NCI-H1930 (cell line): ENCODE measurements around the gene ZNF189.
A peak's percentile ranks its signal among the peaks of the same experiment; 100 is the strongest.

ENCODE experiments used
- DNase-seq, 2 experiments: peaks; one replicate each; lab custom pipeline; 2025; lab: John Stamatoyannopoulos, UW

The ZNF189 gene

DNA sequence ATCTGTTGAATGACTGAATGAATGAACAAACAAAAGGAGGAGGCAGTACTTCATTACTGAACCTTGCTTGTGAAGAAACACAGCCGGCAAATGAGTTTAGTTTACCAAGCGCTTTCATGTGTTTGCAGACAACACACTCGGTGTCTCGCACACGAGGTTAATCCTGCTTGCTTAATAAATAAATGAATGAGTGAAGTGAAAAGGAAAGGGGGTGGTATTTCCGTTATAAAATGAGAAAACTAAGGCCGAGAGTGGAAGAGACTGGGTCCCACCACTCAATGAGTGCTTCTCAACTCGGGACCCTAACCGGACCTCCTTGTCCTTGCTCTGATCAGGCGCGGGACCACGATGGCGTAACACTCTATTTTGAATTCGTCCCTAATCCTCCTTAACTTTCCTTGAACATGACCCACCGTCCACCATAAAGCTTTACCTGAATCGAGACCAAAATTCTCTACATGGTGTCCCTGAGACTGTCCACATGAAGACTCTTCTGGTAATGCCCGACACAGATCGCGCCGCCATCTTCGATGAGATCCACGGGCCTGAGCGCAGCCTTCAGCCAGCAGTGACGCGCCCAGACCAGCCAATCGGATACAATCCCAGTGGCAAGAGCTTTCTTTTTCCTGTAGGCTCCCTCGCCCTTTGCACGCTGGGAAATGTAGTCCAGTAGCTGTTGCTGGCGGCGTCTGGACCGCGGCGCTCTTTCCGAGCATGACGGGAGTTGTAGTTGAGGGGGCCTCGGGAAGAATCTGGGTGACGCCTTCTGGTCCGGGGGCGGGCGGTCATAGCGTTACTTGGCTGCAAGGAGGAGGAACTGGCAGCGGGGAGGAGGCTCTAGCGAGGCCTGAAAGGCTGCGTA, at the start of gene ZNF189, which contains the start of gene MRPL50:
TSS of gene ZNF189 (plus strand) at position 784 of the 862 bp plus-strand sequence. CDS start 306 bp downstream, outside the sequence.
TSS of gene MRPL50 (minus strand) at position 551 of the 862 bp plus-strand sequence. CDS start at position 525, 26 bp downstream.
- DNase-seq = peak; percentile 93

DNA sequence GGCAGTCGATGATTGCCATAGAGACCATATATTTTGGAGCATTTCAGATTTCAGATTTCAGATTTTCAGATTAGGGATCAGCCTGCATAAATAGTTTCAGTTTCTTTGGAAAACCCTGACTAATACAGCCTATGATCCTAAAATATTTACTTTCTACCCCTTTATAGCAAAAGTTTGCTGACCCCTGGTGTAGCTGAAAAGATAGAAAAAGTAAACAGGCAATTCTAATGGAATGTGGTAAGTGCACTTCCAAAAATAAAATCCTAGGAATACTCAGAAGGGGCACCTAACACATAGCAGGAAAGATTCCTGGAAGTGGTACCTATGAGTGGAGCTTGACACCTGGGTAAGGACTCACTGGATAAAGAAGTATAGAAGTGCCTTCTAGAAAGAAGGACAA, 48.4 kb upstream of the ZNF189 start:
- no peak for DNase-seq

DNA sequence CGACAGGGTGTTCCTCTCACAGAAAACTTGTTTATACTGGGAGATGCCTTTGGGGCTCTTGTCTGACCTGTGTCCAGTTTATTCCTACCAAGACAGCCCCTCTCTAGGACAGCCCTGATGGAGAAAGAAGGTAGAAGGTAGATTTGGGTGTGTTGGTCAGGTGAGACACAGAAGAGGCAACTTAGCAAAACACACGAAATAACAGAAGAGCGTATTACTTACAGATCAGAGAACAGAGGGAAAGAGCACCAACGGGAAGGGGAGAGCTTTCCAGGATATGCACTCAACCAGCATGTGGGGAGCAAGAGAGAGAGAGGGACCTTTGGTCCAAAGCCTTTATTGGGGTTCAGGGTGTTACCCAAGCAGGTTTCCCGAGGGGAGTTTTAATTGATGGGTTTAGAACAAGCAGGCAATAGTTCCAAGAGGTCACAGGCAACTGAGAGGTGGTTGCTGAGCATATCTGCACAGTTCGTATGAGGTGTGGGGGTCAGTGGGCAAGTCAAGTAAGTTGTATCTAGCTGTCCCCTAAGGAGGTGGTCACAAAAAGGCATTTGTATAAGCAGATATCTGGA, 45.7 kb upstream of the ZNF189 start:
- DNase-seq = no peak

DNA sequence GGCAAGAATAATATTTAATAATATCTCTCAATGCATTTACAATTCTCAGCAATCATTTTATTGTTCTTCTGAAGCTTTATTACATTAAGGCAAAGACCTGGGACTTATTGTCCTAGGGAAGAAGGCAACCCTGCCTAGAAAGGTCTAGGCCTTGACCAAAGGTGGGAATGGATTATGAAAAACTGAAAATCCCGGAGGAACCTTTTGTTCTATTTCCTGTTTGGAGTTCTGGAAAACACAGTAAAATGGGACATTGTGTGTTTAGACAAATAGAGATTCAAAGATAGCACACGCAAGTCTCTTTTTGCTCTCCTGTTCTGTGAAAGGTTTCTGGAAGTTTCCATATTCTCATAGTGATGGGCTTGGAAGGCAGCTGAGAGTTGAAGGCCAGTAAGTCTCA, 45.0 kb upstream of the ZNF189 start:
- no peak for DNase-seq

DNA sequence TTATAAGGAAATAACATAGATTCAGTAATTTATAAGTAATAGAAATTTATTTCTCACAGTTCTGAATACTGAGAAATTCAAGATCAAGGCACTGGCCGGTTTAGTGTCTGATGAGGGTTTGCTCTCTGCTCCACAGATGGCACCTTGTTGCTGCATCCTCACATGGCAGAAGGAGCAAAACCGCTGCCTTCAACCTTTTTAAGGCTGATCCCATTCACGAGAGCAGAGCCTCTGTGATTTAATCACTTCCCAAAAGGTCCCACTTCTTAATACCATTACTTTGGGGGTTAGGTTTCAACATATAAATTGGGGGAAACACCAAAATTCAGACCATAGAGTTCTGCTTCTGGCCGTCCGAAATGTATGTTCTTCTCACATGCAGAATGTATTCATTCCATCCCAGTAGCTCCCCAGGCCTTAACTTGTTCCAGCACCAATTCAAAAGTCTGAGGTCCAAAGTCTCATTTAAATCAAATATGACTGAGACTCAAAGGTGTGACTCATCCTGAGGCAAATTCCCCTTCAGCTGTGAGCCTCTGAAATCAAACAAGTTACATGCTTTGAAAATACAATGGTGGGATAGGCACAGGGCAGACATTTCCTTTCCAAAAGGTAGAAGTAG, 44.4 kb upstream of the ZNF189 start:
- DNase-seq = no peak

DNA sequence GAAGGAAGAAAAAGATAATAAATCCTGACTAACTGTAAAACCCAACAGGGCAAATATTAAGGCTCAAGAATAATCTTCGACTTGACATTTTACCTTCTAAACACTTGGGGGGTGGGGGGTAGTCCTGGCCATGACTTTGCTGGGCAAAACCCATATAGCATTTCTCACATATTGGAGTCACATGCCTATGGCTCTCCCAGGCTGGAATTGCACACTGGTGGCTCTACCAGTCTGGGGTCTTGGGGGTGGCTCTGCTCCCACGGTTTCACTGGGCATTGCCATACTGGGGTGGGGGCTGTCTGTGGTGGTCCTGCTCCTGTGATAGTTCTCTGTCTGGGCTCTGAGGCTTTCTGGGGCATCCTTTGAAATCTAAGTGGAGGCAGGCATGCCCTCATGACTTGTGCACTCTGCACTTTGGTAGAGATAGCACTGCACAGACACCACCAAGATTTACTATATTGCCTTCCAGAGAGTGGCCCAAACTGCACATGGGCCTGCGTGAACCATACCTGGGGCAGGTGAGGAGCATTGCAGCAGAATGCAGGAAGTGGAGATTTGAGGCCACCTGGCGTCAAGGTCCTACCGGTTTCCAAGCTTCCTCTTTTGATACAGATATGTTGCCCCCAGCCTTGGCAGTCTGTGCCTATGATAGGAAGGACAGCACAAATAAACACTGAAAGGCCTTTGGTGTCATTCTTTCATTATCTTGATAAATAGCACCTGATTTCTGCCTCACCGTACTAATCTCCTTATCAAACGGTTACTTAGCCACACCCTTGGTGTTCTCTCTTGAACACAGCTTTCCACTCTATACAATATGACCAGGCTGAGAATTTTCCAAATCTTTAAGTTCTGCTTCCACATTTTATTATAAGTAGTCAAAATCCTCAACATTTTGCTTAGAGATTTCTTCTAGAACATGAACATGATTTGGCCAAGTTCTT, 43.6 kb upstream of the ZNF189 start:
- DNase-seq = no peak

DNA sequence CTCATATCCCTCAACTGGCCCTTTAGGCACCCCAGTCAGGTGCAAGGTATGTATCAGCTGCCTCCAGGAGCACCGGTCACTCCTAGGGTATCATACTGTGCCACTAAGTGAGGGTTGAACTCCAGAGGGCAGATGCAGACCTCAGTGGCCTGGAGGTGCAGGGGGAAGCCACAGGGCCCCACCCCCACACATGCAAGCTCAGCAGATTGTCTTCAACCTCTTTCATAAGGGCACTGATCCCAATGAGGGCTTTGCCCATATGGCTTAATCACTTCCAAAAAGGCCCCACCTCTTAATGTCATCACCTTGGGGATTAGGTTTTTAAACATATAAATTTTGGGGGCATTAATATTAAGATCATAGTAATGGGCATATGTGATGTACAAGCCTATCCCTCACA, 42.0 kb upstream of the ZNF189 start:
- DNase-seq = no peak

DNA sequence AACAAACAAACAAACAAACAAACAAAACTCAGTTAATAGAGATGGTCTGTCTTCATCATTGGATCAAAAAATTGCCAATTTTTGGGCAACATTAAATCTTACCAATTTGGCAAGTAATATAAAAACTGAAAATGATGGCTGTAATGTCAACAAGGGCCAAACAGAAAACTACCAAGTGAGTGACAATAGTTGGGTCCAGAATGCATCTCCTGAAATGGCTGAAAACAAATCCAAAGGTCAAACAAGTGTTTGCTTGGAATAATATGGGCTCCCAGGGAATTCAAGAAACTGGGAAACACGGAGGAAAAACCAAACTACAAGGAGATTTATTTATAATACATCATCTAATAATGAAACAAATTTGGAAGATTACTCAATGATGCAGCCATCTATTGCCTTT, 39.0 kb upstream of the ZNF189 start:
- DNase-seq = no peak

DNA sequence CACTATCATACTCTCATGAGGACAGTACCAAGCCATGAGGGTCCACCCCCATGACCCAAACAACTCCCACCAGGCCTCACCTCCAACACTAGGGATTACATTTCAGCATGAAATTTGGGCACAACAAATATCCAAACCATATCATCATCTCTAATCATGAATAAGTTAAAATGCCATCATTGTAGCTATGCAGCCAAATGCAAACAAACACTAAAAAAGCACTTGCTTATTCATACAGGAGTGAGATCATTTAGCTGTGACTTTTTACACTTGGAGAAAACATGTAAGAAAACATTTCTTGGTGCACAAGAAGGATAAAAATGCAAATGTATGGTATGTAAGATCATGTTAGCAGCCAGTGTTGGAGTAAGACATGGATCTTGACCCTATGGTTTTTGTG, 38.0 kb upstream of the ZNF189 start:
- DNase-seq = no peak

DNA sequence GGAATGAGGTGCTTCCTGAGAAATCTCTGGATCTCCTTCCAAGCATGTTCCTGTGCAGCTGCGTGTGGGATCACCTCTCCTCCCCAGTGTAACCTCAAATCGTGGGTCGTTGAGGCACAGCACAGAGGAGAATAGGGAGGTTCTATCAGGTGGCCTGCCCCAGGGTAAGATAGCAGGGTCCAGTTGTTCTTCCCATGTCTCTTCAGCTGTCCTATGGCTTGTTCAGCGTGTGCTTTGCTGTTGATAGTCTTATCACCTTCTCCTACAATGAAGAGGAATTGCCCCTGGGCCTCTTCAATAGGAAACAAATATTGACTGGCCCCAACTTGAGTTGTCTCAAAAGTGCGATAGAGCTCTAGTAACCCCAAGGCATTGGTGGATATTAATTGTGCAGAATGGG, 36.2 kb upstream of the ZNF189 start:
- no peak for DNase-seq

DNA sequence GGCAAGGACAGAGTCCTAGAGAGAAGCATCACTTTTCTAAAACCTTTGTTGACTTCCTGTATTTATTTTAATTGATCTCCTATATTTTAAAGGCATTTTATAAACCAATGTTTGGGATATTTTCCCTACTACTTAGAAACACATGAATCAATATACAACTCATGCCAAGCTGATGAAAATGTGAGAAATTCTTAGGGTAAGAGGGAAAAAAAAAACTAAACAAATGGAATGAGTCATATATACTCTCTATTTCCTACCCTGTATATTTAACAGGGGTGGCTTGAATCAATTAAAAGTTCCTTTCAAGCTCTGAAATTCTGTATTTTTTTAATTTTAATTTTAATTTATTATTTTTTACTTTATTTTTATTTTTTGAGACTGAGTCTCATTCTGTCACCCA, 33.5 kb upstream of the ZNF189 start:
- DNase-seq = no peak

DNA sequence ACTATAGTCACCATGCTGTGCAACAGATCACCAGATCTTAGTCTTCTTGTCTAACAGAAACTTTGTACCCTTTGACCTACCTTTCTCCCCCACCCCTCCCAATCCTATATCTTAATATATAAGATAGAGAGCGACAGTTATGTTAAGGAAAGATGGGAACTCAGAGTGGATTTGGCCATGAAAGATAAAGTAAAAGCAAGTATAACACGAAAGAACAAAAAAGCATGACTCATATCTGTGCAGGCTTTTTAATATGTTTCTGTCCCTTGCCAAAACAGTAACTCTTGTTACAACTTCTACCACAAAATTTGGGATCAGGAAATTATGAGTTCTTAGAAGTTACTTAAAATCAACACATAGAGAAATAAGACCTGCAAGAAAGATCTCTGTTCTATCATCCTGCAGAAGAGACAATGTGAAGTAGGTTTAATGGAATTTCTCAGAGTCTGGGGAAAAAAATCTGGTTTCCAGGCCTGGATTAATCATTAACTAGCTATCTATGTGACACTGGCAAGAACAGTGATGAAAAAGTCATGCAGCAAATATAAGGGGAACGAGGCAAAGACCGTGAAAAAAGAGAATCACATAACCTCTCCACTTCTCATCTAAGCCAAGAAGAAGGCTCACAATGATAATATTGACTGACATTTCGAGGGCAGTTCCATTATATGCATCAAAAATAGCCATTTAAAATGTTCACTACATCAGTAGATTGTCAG, 32.5 kb upstream of the ZNF189 start:
- DNase-seq = no peak

DNA sequence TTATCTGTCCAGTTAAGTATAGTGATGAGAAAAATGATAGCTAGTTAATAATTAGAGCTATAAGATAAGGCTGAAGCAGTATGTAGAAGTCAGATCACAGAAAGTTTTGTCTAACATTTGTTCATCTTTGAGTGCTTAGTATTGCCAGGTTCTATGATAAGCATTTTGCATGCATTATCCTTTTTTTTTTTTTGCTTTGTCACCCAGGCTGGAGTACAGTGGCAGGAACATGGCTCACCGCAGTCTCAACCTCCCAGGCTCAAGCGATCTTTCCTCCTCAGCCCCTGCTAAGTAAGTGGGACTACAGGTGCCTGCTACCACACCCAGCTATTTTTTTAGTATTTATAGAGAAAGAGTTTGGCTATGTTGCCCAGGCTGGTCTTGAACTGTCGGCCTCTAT, 31.3 kb upstream of the ZNF189 start:
- DNase-seq = no peak

DNA sequence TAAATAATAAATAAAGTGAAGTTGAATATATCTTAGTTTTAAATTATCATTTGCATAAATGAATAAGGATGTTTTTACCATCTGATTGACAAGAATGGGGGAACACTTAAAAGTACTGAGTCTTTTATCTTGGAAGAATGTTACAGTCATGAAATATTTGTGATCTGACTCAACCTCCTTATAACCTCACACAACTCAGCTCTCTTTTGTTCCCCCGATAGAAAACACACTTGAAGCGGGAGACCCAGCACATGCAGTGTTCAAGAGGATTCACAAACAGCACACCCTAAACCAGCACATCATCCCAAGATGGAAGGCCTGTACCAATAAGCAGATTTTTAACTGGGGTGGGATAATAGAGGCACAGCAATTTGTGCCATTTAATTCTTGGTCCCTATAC, 29.4 kb upstream of the ZNF189 start:
- DNase-seq = no peak

DNA sequence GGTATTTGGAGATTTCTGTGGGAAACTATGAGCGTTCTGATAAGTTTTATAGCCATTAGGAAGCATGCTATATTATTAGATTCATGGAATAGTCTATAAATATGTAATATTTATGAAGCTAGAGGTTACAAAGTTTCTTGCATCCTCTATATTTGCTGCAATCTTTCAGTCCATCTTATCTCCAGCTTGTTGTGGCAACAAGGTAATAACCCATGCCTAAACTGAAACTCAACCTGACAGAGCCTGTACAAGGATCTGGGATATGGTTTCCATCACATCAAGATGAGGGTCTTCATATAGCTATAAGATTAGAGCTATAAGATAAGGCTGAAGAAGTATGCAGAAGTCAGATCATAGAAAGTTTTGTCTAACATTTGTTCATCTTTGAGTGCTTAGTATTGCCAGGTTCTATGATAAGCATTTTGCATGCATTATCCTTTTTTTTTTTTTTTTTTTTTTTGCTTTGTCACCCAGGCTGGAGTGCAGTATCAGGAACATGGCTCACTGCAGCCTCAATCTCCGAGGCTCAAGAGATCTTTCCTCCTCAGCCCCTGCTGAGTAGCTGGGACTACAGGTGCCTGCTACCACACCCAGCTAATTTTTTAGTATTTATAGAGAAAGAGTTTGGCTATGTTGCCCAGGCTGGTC, 28.6 kb upstream of the ZNF189 start:
- no peak for DNase-seq

DNA sequence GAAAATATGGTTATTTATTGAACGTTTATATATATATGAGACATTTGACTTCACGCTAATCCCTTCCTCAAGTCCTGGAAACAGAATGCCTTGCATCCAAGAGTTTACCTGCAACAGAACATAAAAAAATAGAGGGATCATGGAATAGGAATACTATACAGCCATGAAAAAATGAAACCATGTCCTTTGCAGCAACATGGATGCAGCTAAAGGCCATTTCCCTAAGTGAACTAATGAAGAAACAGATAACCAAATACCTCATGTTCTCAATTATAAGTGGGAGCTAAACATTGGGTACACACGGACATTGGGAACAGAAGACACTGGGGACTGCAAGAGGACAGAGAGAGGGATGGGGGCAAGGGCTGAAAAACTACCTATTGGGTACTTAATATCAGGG, 26.8 kb upstream of the ZNF189 start:
- no peak for DNase-seq

DNA sequence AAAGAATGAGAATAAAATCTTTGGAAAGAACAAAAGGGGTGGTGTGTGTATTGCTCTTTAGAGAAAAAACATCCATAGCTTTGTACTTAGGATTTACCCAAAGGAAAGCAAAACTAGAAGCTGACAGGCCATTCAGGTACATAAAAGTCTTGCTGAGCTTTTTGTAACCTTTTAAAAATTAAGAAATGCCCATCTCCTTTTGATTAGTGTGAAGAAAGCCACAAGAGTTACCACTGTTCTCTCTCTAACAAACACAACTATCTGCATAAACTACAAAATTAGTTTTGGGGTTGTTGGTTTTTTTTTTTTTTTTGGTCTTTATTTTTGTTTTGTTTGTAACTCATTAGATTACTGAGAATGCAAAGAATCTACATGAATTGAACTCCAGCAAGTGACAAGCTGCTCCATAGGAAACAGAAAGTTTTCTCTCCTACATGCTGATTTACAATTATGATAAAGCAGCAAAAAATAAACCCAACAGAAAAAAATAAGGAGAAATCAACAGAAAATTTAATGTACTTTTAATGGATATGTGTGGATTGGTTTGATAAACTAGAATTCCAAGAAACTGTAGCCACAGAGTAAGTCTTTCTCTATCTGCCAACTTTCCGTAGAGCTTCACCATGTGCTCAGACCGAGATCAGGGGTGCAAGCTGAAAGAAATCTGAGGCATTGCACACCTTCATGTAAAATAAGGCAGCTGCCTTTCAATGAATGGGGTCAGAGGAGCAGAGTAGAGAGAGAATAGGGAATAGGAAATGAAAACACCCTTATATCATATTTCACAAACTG, 26.1 kb upstream of the ZNF189 start:
- DNase-seq = no peak

DNA sequence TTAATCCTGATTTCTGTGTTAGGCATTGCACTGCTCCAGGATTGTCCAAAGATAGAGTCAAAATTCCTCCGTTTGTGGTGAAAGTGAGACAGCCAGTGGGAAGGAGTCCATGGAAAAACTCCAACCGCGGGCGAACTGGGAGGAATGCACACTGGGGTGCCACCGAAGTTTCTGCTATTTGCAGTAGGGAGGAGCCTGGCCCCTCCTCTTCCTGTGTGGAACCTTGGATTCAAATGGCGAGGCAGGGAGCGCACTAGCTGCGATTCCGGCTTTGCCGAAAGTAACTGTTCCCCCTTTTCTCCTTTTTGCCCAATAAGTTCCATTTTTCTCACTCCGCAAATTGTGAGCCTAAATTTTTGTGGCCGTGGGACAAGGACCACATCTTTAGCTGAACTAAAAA, 23.1 kb upstream of the ZNF189 start:
- no peak for DNase-seq

DNA sequence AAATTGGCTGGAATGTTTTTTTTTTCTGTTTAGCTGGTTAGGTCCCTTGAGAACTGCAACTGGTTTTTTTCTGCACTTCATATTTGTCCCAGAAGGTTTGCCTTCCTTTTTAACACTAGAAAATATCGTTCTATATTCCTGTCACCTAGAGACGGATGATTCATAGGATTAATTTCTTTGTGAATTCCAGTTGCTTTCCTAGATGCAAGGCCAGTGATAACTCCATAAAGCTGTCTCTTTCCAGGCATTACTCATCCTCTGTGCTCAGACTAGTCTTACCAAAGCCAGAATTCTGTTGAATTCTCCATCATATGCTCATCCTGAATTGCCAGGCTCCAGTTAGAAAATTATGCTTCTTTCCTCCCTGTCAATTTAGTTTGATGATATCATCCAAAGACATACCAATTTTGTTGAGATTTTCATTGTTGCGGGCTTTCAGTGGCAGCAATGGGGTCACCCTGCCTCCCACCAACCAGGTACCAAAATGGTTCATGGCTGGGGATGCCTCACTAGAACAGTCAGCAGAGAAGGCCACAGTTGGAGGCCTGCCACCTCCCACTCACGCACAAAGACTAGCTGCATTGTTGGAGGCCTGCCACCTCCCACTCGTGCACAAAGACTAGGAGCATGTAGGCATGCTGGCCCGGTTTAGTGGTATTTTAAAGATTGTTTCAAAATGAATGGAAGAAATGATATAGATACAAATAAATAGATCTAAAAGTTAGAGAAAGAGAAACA, 22.4 kb upstream of the ZNF189 start:
- DNase-seq = no peak
